SK-N-SH (cell line): ENCODE measurements around the gene KMT2A. TPM values are rescaled to one million over a fixed set of nuclear protein-coding genes. Genes with fewer than 3 reads are reported as not detected.

Source experiments
- CTCF ChIA-PET: fragments of 300-600, 350-600 bp; formaldehyde crosslinking; extraction: SDS; loops from one replicate; lab custom pipeline; 2021; lab: Yijun Ruan, JAX
- POLR2A ChIA-PET: fragments of 350-600 bp; sonication (Branson Sonifier 250); formaldehyde crosslinking; extraction: SDS; loops from one replicate; lab custom pipeline; 2020; ENCODE audit warnings: antibody characterized with exemption, inconsistent platforms; lab: Yijun Ruan, JAX
- DNase-seq: peaks from one replicate; pipeline ENCODE4 v3.0.0; 2012
- H2AFZ ChIP-seq: fragments of 200-600 bp; sonication (generic); 2 replicates; pipeline ENCODE4 v1.8.1; 2016; ENCODE audit warnings: antibody characterized with exemption, mild to moderate bottlenecking, low read depth
- H3F3A ChIP-seq: fragments of 200-600 bp; sonication (generic); replicated peaks from 2 replicates; pipeline ENCODE3; 2016; ENCODE audit warnings: antibody characterized with exemption, mild to moderate bottlenecking; ENCODE audit not compliant: insufficient read depth
- H3K27ac ChIP-seq, 2 experiments: fragments of 200-500 bp in 1 of 2; fragments of 200-600 bp in 1 of 2; sonication (Bioruptor generic) in 1 of 2; sonication (generic), shearing (Covaris generic) in 1 of 2; 2 replicates each; pipeline versions ENCODE4 v1.5.1 to v1.6.1; 2014 to 2016; ENCODE audit warnings: low read depth in 2 of 2, inconsistent platforms in 1 of 2, low read length in 1 of 2, mild to moderate bottlenecking in 1 of 2, mixed read lengths in 1 of 2
- H3K27me3 ChIP-seq: fragments of 200-600 bp; sonication (generic), shearing (Covaris generic); 2 replicates; pipeline ENCODE4 v1.6.1; 2016; ENCODE audit warnings: mixed run types; ENCODE audit not compliant: insufficient read depth
- H3K36me3 ChIP-seq, 2 experiments: fragments of 200-500 bp in 1 of 2; fragments of 200-600 bp in 1 of 2; sonication (Bioruptor generic) in 1 of 2; sonication (generic) in 1 of 2; replicated peaks in 1 of 2; 2 replicates each; pipeline versions ENCODE3 to v1.5.1; 2014 to 2016; ENCODE audit warnings: low read length in 1 of 2, mild to moderate bottlenecking in 1 of 2; ENCODE audit not compliant: insufficient read depth in 2 of 2, control insufficient read depth in 1 of 2
- H3K4me1 ChIP-seq, 2 experiments: fragments of 200-500 bp in 1 of 2; fragments of 200-600 bp in 1 of 2; sonication (Bioruptor generic) in 1 of 2; sonication (generic), shearing (Covaris generic) in 1 of 2; 2 replicates each; pipeline versions ENCODE4 v1.5.1 to v1.6.1; 2014 to 2016; ENCODE audit warnings: low read depth in 1 of 2, low read length in 1 of 2, mixed run types in 1 of 2; ENCODE audit not compliant: insufficient read depth in 2 of 2, control insufficient read depth in 1 of 2
- H3K4me2 ChIP-seq: fragments of 200-600 bp; sonication (generic), shearing (Covaris generic); 2 replicates; pipeline ENCODE4 v1.6.1; 2017; ENCODE audit warnings: mixed run types
- H3K4me3 ChIP-seq, 2 experiments: fragments of 200-500 bp in 1 of 2; fragments of 200-600 bp in 1 of 2; sonication (Bioruptor generic) in 1 of 2; sonication (generic), shearing (Covaris generic) in 1 of 2; 2 replicates each; pipeline versions ENCODE4 v1.5.1 to v1.8.1; 2014 to 2016; ENCODE audit warnings: low read depth in 2 of 2, inconsistent platforms in 1 of 2, low read length in 1 of 2, mild to moderate bottlenecking in 1 of 2, mixed read lengths in 1 of 2, moderate library complexity in 1 of 2
- H3K79me2 ChIP-seq: fragments of 200-600 bp; sonication (generic); 2 replicates; pipeline ENCODE4 v1.8.1; 2017; ENCODE audit warnings: mild to moderate bottlenecking; ENCODE audit not compliant: insufficient read depth
- H3K9ac ChIP-seq: fragments of 200-600 bp; sonication (generic); 2 replicates; pipeline ENCODE4 v1.6.1; 2017; ENCODE audit warnings: mixed run types
- H3K9me2 ChIP-seq: fragments of 200-600 bp; sonication (generic); 2 replicates; pipeline ENCODE4 v1.6.1; 2017; ENCODE audit warnings: mixed run types
- H3K9me3 ChIP-seq: fragments of 200-600 bp; sonication (generic); 2 replicates; pipeline ENCODE4 v1.6.1; 2017; ENCODE audit warnings: mixed run types, mild to moderate bottlenecking, moderate library complexity
- H4K20me1 ChIP-seq: fragments of 200-600 bp; sonication (generic); 2 replicates; pipeline ENCODE4 v1.6.1; 2017; ENCODE audit warnings: mild to moderate bottlenecking, mixed run types; ENCODE audit not compliant: insufficient read depth
- CHD2 ChIP-seq: fragments of 150-350 bp; IDR thresholded peaks from 2 replicates; pipeline ENCODE4 v1.6.1; 2018; ENCODE audit warnings: low read length; ENCODE audit not compliant: partially characterized antibody
- CTCF ChIP-seq: fragments of 200-600 bp; sonication (generic); IDR thresholded peaks from 2 replicates; pipeline ENCODE4 v1.6.1; 2017; ENCODE audit warnings: antibody characterized with exemption, mild to moderate bottlenecking, moderate library complexity
- EZH2phosphoT487 ChIP-seq: fragments of 200-600 bp; sonication (generic); IDR thresholded peaks from 2 replicates; pipeline ENCODE4 v1.6.1; 2017; ENCODE audit warnings: low read depth, mixed run types, mild to moderate bottlenecking, antibody characterized with exemption, moderate library complexity, borderline replicate concordance
- FOXM1 ChIP-seq: IDR thresholded peaks from 2 replicates; pipeline ENCODE4 v1.4.0; 2012; ENCODE audit warnings: low read depth, mild to moderate bottlenecking
- GABPA ChIP-seq: IDR thresholded peaks from 2 replicates; pipeline ENCODE4 v1.4.0; 2012; ENCODE audit warnings: low read depth, mild to moderate bottlenecking
- IRF3 ChIP-seq: fragments of 150-350 bp; IDR thresholded peaks from 2 replicates; pipeline ENCODE4 v1.6.1; 2016; ENCODE audit warnings: mild to moderate bottlenecking, low read depth, low read length
- MXI1 ChIP-seq: IDR thresholded peaks from 2 replicates; pipeline ENCODE4 v1.6.1; 2012; ENCODE audit warnings: mild to moderate bottlenecking, low read depth, low read length, improper control_type of control experiment
- NFIC ChIP-seq: IDR thresholded peaks from 2 replicates; pipeline ENCODE4 v1.4.0; 2012; ENCODE audit warnings: borderline replicate concordance
- POLR2AphosphoS5 ChIP-seq: IDR thresholded peaks from 2 replicates; pipeline ENCODE4 v1.6.1; 2012; ENCODE audit warnings: low read depth, low read length
- RAD21 ChIP-seq: IDR thresholded peaks from 2 replicates; pipeline ENCODE4 v1.6.1; 2012; ENCODE audit warnings: mild to moderate bottlenecking, low read length
- TEAD4 ChIP-seq: IDR thresholded peaks from 2 replicates; pipeline ENCODE4 v1.4.0; 2012; ENCODE audit warnings: mild to moderate bottlenecking, borderline replicate concordance; ENCODE audit not compliant: insufficient read depth
- WGBS: methylation state at CpG from one replicate; pipeline ENCODE4 v1.1.6; 2017; ENCODE audit warnings: low lambda C conversion rate; 5-methylcytosine and 5-hydroxymethylcytosine counted together
- polyA plus RNA-seq, 3 experiments: library from polyadenylated mRNA; depleted of rRNA; stranded (reverse); fragments of >200 nt; gene quantifications; 2 replicates each; pipeline ENCODE4 v1.2.3, GENCODE V29; 2012
- TF ChIP-seq, protein P1 (sequence below): IDR thresholded peaks from 2 replicates; pipeline ENCODE4; 2012
- TF ChIP-seq, protein P2 (sequence below): IDR thresholded peaks from 2 replicates; pipeline ENCODE4 v1.6.1; 2012; ENCODE audit warnings: mild to moderate bottlenecking, low read depth, low read length, moderate library complexity
- TF ChIP-seq, protein P3 (sequence below): fragments of 150-350 bp; IDR thresholded peaks from 2 replicates; pipeline ENCODE4 v1.6.1; 2017; ENCODE audit warnings: antibody characterized with exemption, low read length, low read depth, borderline replicate concordance

The KMT2A gene
- polyA plus RNA-seq, 1 of the 3 experiments (the other 2 are of a cell fraction): 15.7 TPM

- ChIA-PET CTCF (interaction anchor here (1.5 to 1.7 kb wide), 2 partner anchors 43 to 87 kb away, joined by 3 to 6 read pairs; no protein-coding TSS in a partner anchor), POLR2A (interaction anchor here (0.8 kb wide), 1 partner anchor 32 kb away, joined by 3 read pairs; no protein-coding TSS in a partner anchor)
- Histone ChIP-seq H3F3A (peaks cover under 1% of the 10 kb centered on the region), H3K9me3 (no peaks in the 10 kb centered on the region), H3K36me3 (peaks cover 0 to 14% of the 10 kb centered on the region in 2 experiments), H3K79me2 (peaks cover 64% of the 10 kb centered on the region), H3K4me3 (peak overlapping the region; percentile 85 to 92), H3K4me1 (peaks cover 6 to 12% of the 10 kb centered on the region in 2 experiments; a peak in 3 of 4 replicates), H2AFZ (peak overlapping the region; percentile 58; the same call in 1 of the 2 replicates), H4K20me1 (peaks cover 51% of the 10 kb centered on the region), H3K9me2 (no peaks in the 10 kb centered on the region), H3K4me2 (peak overlapping the region; percentile 77), H3K9ac (peak overlapping the region; percentile 100), H3K27ac (peak overlapping the region; percentile 93 to 97), H3K27me3 (no peaks in the 10 kb centered on the region)
- 7% methylated on average over 10 of the region's 10 CpGs for WGBS
- TF ChIP-seq IRF3 (no peak), EZH2phosphoT487 (no peak), NFIC (no peak), TEAD4 (no peak), RAD21 (no peak), POLR2AphosphoS5 (no peak), FOXM1 (no peak), GABPA (no peak), MXI1 (no peak; the same call in 1 of the 2 replicates), CHD2 (no peak), CTCF (no peak)
- TF ChIP-seq, protein P1, sequence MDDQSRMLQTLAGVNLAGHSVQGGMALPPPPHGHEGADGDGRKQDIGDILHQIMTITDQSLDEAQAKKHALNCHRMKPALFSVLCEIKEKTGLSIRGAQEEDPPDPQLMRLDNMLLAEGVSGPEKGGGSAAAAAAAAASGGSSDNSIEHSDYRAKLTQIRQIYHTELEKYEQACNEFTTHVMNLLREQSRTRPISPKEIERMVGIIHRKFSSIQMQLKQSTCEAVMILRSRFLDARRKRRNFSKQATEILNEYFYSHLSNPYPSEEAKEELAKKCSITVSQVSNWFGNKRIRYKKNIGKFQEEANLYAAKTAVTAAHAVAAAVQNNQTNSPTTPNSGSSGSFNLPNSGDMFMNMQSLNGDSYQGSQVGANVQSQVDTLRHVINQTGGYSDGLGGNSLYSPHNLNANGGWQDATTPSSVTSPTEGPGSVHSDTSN: no peak
- TF ChIP-seq, protein P2, sequence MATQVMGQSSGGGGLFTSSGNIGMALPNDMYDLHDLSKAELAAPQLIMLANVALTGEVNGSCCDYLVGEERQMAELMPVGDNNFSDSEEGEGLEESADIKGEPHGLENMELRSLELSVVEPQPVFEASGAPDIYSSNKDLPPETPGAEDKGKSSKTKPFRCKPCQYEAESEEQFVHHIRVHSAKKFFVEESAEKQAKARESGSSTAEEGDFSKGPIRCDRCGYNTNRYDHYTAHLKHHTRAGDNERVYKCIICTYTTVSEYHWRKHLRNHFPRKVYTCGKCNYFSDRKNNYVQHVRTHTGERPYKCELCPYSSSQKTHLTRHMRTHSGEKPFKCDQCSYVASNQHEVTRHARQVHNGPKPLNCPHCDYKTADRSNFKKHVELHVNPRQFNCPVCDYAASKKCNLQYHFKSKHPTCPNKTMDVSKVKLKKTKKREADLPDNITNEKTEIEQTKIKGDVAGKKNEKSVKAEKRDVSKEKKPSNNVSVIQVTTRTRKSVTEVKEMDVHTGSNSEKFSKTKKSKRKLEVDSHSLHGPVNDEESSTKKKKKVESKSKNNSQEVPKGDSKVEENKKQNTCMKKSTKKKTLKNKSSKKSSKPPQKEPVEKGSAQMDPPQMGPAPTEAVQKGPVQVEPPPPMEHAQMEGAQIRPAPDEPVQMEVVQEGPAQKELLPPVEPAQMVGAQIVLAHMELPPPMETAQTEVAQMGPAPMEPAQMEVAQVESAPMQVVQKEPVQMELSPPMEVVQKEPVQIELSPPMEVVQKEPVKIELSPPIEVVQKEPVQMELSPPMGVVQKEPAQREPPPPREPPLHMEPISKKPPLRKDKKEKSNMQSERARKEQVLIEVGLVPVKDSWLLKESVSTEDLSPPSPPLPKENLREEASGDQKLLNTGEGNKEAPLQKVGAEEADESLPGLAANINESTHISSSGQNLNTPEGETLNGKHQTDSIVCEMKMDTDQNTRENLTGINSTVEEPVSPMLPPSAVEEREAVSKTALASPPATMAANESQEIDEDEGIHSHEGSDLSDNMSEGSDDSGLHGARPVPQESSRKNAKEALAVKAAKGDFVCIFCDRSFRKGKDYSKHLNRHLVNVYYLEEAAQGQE: no peak
- TF ChIP-seq, protein P3, sequence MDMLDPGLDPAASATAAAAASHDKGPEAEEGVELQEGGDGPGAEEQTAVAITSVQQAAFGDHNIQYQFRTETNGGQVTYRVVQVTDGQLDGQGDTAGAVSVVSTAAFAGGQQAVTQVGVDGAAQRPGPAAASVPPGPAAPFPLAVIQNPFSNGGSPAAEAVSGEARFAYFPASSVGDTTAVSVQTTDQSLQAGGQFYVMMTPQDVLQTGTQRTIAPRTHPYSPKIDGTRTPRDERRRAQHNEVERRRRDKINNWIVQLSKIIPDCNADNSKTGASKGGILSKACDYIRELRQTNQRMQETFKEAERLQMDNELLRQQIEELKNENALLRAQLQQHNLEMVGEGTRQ: no peak
- DNase-seq: peak; percentile 22
Measured at GRCh38 chr11:118572981-118573550, 136.8 kb downstream of the KMT2A start.
